Right lobe of liver (tissue), 4 donors: Measurements from ENCODE around the gene IL1RL2.

Experiments used
- CTCF ChIP-seq, 4 donors: fragments of 200-600 bp in 3 of 4; fragments of 450-650 bp in 1 of 4; IDR thresholded peaks; one replicate each; pipeline versions ENCODE4 v1.5.1 to v1.8.0; 2016 to 2022; ENCODE audit warnings: antibody characterized with exemption in 4 of 4, mild to moderate bottlenecking in 2 of 4
- POLR2A ChIP-seq: fragments of 450-650 bp; IDR thresholded peaks from one replicate; pipeline ENCODE4 v1.6.1; 2017; ENCODE audit warnings: antibody characterized with exemption, mild to moderate bottlenecking
- donor health status: DM: no; HTN: no; CAD: no.
- donor health status: DM: no; HTN: no; CAD: no.
- donor health status: DM: no; HTN: yes; CAD: no.

- no peak for TF ChIP-seq CTCF (IDR thresholded peaks at IDR 0.05)
- no peak for TF ChIP-seq POLR2A
Observed at GRCh38 chr2:102224824-102225739, 38.3 kb downstream of the IL1RL2 start.
